LoVo (cell line): Measurements from ENCODE around the gene PHF20.
"Not testable (repeated sequence)": the region's sequence is repeated elsewhere in the genome, so short reads cannot be mapped to it uniquely, and the experiment has no call there.

Experiments used
- DNase-seq: peaks from one replicate; pipeline ENCODE4 v3.0.0-alpha.2; 2016; ENCODE audit warnings: low spot score

Gene PHF20

GRCh38 chr20:35771689-35772562 lies at the start of gene PHF20:
PHF20 (plus strand) TSS chr20:35772015; CDS start chr20:35801523, 29,508 bp downstream.
- DNase-seq, result peak; percentile 93

- not testable (repeated sequence) for DNase-seq
These were observed 48.6 kb upstream of the PHF20 start for GRCh38 chr20:35723275-35723639.

GRCh38 chr20:35723652-35724320 lies 48.0 kb upstream of the PHF20 start:
- not testable (repeated sequence) for DNase-seq

- DNase-seq, result no peak
These were observed 47.2 kb upstream of the PHF20 start for GRCh38 chr20:35724321-35725230.

- DNase-seq, result no peak
These were observed 44.7 kb upstream of the PHF20 start for GRCh38 chr20:35726842-35727711.

GRCh38 chr20:35729283-35729807 lies 42.5 kb upstream of the PHF20 start:
- DNase-seq, result no peak

GRCh38 chr20:35729836-35730582 lies 41.8 kb upstream of the PHF20 start:
- DNase-seq, result no peak

- DNase-seq, result no peak
These were observed 41.0 kb upstream of the PHF20 start for GRCh38 chr20:35730583-35731468.

GRCh38 chr20:35731469-35731788 lies 40.4 kb upstream of the PHF20 start:
- no peak for DNase-seq

- no peak for DNase-seq
These were observed 39.8 kb upstream of the PHF20 start for GRCh38 chr20:35731862-35732643.

GRCh38 chr20:35732644-35732982 lies 39.2 kb upstream of the PHF20 start:
- no peak for DNase-seq

GRCh38 chr20:35734374-35734773 lies 37.4 kb upstream of the PHF20 start:
- no peak for DNase-seq

- no peak for DNase-seq
These were observed 36.8 kb upstream of the PHF20 start for GRCh38 chr20:35734777-35735649.

- DNase-seq, result no peak
These were observed 35.9 kb upstream of the PHF20 start for GRCh38 chr20:35735826-35736470.

GRCh38 chr20:35737865-35738333 lies 33.9 kb upstream of the PHF20 start:
- DNase-seq, result no peak

GRCh38 chr20:35738410-35739179 lies 33.2 kb upstream of the PHF20 start:
- DNase-seq, result no peak
